LNCAP (cell line): ENCODE data around the gene KCNK5.

Experiments used
- TF ChIP-seq, protein P1 (sequence below): fragments of 450-650 bp; IDR thresholded peaks from 2 replicates; pipeline ENCODE4 v1.5.1; 2017; ENCODE audit warnings: mild to moderate bottlenecking

Gene KCNK5

DNA sequence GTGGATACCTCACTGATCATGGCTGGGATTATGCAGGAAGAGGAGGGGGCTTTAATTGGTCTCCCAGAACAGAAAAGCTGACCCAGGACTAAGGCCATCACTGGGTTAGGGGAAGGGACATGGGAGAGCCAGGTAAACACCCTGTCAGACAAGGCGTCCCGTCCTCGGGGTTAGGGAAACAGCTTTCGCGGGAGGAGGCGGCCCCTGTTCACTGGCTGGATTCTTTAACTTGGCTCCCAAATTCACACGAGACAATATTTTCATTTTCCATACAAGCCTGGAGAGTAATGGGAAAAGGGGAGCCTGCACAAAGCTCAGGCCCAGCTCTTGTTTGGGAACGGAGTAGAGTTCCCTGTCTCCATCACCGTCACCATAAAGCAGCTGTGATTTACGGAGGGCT lies 29.3 kb downstream of the KCNK5 start:
- TF ChIP-seq, protein P1, sequence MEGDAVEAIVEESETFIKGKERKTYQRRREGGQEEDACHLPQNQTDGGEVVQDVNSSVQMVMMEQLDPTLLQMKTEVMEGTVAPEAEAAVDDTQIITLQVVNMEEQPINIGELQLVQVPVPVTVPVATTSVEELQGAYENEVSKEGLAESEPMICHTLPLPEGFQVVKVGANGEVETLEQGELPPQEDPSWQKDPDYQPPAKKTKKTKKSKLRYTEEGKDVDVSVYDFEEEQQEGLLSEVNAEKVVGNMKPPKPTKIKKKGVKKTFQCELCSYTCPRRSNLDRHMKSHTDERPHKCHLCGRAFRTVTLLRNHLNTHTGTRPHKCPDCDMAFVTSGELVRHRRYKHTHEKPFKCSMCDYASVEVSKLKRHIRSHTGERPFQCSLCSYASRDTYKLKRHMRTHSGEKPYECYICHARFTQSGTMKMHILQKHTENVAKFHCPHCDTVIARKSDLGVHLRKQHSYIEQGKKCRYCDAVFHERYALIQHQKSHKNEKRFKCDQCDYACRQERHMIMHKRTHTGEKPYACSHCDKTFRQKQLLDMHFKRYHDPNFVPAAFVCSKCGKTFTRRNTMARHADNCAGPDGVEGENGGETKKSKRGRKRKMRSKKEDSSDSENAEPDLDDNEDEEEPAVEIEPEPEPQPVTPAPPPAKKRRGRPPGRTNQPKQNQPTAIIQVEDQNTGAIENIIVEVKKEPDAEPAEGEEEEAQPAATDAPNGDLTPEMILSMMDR, result no peak

DNA sequence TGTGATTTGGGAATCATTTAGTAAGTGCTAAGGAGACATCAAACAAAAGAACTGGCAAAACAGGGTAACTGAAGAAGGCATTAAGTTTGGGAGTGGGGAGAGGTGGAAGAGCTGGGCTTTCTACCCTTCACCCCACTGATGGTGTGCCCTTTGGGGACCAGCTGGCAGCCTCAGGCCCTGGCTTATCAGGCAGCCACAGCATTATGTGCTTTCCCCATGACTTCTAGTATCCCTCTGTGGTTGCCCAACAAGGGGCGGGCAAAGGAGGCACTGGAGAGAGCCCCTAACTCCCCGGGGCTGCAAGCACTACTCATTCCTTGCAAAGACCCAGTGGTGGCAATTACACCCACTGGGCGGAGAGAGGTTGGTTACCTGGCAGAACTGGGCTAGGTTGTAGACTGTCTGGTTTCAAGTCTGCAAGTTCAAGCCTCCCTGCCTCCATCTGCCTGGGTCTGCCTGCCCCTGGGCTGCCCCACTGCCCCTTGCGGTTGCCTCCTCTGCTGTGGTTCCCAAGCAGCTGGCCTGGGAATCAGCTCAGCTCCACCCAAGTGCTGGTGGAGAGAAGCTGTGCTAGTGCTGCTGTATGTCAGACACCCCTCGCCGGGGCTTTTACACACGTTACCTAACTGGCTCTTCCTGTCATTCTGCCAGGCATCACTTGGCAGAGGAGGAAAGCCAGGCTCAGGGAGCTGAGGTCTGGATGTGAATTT lies 29.9 kb downstream of the KCNK5 start:
- TF ChIP-seq, protein P1, result no peak

DNA sequence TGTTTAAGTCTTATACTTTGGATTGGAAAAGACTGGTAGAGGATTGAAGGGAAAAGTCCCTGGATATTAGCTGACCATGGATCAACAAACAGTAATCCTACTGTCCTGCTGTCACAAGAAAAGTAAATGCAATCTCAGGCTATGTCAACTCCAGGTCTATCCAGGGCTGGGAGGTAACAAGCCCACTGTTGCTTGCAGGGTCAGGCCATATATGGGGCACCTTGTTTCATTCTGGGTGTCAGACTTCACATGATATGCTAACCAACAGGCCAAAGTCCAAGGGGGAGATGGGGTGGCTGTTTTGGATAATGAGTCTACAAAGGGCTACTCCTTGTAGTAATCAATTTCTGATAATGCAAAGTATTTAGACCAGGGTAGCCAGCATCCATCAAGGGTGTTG lies 30.7 kb downstream of the KCNK5 start:
- TF ChIP-seq, protein P1, result no peak

DNA sequence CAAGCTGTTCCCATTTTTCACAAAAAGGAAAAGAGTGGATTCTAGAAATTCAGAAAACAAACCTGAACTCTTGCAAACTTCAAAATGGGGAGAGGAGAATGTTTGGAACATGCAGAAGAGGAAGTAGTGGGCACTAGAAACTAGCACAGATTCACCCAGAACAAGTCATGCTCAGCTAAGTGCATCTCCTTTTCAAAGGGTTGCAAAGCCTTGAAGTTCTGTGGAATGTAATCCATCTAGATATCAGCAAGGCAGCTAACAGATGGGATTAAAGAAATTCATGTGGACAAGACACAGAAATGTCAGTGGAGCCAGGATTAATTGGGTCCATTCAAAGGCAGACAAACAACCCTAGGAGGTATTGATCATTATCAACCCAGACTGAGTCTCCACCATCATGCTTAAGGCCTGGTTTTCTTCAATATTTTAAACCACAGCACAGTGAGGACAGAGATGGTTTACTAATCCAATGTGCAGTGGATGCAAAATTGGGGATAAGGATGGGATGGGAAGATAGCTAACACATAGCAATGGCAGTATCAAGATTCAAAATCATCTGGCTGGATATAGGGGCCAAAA lies 31.3 kb downstream of the KCNK5 start:
- TF ChIP-seq, protein P1, result no peak

DNA sequence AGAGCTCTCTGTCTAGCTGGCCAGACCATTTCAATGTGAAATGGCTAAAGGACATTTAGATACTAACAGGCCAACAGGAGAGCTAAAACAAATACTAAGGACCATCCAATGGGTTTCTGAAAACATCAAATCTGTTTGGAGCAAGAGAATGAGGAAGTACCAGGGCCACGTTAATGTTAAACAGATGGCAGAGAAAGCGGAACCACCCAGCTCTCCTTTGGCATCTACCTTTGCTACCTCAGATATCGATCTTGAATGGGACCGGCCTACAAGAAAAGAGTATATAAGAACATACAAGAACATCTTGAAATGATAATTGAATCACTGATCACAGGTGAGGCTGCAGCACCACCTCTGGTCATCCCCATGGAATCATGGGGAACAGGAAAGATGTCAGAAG lies 31.8 kb downstream of the KCNK5 start:
- TF ChIP-seq, protein P1, result no peak

DNA sequence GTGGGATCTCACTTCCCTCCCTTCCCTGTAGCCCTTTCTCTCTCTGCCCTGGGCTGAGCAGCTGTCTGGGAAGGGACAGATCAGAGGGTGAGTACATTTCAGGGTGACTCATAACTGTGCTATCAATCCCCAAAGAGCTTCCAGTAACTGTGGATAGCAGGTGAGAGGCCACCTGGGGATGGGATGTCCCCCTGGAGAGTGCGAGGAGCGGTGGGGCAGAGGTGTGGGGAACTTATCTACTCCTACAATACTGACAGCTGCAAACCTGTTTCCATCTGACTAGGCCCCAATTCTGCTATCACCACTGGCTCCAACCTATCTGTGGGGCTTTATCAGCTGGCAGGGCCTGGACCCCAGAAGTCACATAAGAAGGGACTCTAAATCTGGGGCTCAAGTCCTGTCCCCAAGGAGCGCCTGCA lies 32.6 kb downstream of the KCNK5 start:
- TF ChIP-seq, protein P1, result no peak

DNA sequence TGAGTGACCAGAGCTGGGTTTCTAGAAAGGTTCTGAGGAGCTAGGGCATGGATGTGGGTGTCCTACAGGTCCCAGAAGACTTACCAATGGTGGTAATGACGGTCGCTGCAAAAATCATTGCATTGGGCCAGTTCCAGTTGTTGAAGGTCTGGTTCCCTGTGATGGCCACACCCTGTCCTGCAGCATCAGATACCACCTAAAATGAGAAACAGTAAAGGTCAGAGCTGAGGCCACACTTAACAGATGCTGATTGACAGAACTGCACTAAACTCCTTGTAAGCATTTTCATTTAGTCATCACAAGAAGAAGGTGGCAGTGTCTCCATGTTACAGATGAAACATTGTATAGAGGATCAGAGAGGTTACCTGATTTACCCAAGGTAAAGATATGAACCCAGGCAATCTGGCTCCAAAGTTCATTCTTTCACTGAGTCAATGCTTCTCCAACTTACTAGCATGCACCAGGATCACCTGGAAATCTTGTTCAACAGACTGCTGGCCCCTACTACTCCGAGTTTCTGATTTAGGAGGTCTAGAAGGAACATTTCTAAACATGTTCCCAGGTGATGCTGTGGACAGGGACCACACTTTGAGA lies 33.4 kb downstream of the KCNK5 start:
- TF ChIP-seq, protein P1, result no peak
